ENCODE measurements around the gene LPCAT2.

GRCh38 chr16:55559233-55559632 is 50.4 kb downstream of the LPCAT2 start:
- TF ChIP-seq, protein P1, sequence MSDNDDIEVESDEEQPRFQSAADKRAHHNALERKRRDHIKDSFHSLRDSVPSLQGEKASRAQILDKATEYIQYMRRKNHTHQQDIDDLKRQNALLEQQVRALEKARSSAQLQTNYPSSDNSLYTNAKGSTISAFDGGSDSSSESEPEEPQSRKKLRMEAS (IDR thresholded peaks at IDR 0.05) = no peak
- TF ChIP-seq, protein P2, sequence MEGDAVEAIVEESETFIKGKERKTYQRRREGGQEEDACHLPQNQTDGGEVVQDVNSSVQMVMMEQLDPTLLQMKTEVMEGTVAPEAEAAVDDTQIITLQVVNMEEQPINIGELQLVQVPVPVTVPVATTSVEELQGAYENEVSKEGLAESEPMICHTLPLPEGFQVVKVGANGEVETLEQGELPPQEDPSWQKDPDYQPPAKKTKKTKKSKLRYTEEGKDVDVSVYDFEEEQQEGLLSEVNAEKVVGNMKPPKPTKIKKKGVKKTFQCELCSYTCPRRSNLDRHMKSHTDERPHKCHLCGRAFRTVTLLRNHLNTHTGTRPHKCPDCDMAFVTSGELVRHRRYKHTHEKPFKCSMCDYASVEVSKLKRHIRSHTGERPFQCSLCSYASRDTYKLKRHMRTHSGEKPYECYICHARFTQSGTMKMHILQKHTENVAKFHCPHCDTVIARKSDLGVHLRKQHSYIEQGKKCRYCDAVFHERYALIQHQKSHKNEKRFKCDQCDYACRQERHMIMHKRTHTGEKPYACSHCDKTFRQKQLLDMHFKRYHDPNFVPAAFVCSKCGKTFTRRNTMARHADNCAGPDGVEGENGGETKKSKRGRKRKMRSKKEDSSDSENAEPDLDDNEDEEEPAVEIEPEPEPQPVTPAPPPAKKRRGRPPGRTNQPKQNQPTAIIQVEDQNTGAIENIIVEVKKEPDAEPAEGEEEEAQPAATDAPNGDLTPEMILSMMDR (IDR thresholded peaks at IDR 0.05; ENCODE audit: control extremely low read depth in 1 of 3, insufficient read depth in 1 of 3, low read depth in 1 of 3, low read length in 3 of 3) = no peak
- TF ChIP-seq HDAC6 (IDR thresholded peaks at IDR 0.05; ENCODE audit: low read depth, low read length) = no peak
- no peak for TF ChIP-seq BACH1 (IDR thresholded peaks at IDR 0.05; ENCODE audit: low read length)
- TF ChIP-seq, protein P3, sequence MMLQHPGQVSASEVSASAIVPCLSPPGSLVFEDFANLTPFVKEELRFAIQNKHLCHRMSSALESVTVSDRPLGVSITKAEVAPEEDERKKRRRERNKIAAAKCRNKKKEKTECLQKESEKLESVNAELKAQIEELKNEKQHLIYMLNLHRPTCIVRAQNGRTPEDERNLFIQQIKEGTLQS (IDR thresholded peaks at IDR 0.05; ENCODE audit: insufficient read depth, low read depth, low read length) = no peak
- TF ChIP-seq NRF1 (IDR thresholded peaks at IDR 0.05; ENCODE audit: low read depth, low read length) = no peak
- TF ChIP-seq EZH2 (IDR thresholded peaks at IDR 0.05; ENCODE audit: low read depth, low read length, severe bottlenecking) = no peak
- TF ChIP-seq TAF1 (IDR thresholded peaks at IDR 0.05; ENCODE audit: low read depth, low read length) = no peak
- TF ChIP-seq SAP30 (IDR thresholded peaks at IDR 0.05; ENCODE audit: insufficient read depth, insufficient replicate concordance, low read length) = no peak
- TF ChIP-seq, protein P4, sequence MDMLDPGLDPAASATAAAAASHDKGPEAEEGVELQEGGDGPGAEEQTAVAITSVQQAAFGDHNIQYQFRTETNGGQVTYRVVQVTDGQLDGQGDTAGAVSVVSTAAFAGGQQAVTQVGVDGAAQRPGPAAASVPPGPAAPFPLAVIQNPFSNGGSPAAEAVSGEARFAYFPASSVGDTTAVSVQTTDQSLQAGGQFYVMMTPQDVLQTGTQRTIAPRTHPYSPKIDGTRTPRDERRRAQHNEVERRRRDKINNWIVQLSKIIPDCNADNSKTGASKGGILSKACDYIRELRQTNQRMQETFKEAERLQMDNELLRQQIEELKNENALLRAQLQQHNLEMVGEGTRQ (IDR thresholded peaks at IDR 0.05; ENCODE audit: low read length) = no peak
- TF ChIP-seq YY1 (IDR thresholded peaks at IDR 0.05; ENCODE audit: low read depth, low read length) = no peak
